Panc1 (cell line): Measurements from ENCODE around the gene THEM5. TPM values are rescaled to one million over a fixed set of nuclear protein-coding genes. Genes with fewer than 3 reads are reported as not detected.
A peak's percentile ranks its signal among the peaks of the same experiment; 100 is the strongest.
"Not testable (repeated sequence)": the region's sequence is repeated elsewhere in the genome, so short reads cannot be mapped to it uniquely, and the experiment has no call there.

Source experiments
- ATAC-seq: fragments of 200-7000 bp; cut with Tn5 transposase; 2 replicates; pipeline ENCODE4 v1.9.1; 2020; ENCODE audit warnings: mild to moderate bottlenecking, moderate library complexity
- Bru-seq: library from RNA; stranded (reverse); fragments of 400-500 nt; gene quantifications from one replicate; lab custom pipeline; 2021; lab: Mats Ljungman, UMichigan
- BruChase-seq, 2 experiments: library from RNA; stranded (reverse); fragments of 400-500 nt; gene quantifications; one replicate each; lab custom pipeline; 2021; lab: Mats Ljungman, UMichigan
- BruUV-seq: library from RNA; stranded (reverse); fragments of 400-500 nt; replicated peaks from 2 replicates; lab custom pipeline; 2021; lab: Mats Ljungman, UMichigan
- CTCF ChIA-PET: fragments of 300-600 bp; sonication (Branson Sonifier 250); formaldehyde crosslinking; loops from one replicate; lab custom pipeline; 2022; ENCODE audit warnings: antibody characterized with exemption; lab: Charles Lee
- POLR2A ChIA-PET: fragments of 300-600 bp; sonication (Branson Sonifier 250); formaldehyde crosslinking; loops from one replicate; lab custom pipeline; 2022; ENCODE audit warnings: antibody characterized with exemption; lab: Charles Lee
- DNase-seq: peaks from one replicate; pipeline ENCODE4 v3.0.0-alpha.2; 2010; ENCODE audit warnings: low read depth, low spot score
- H3K27ac ChIP-seq: 2 replicates; pipeline ENCODE4 v1.5.1; 2011; ENCODE audit warnings: mild to moderate bottlenecking, low read length, inconsistent platforms
- H3K27me3 ChIP-seq: fragments of 200-500 bp; sonication (Bioruptor generic); 2 replicates; pipeline ENCODE4 v1.6.0; 2014; ENCODE audit warnings: low read length, inconsistent platforms; ENCODE audit not compliant: control insufficient read depth, insufficient read depth
- H3K36me3 ChIP-seq: fragments of 200-500 bp; sonication (Bioruptor generic); 2 replicates; pipeline ENCODE4 v1.5.1; 2014; ENCODE audit warnings: inconsistent platforms, mild to moderate bottlenecking, low read length, moderate library complexity; ENCODE audit not compliant: control insufficient read depth, insufficient read depth
- H3K4me1 ChIP-seq: 2 replicates; pipeline ENCODE4 v1.5.1; 2011; ENCODE audit warnings: inconsistent platforms, mild to moderate bottlenecking, low read length, moderate library complexity; ENCODE audit not compliant: control insufficient read depth, insufficient read depth
- H3K4me3 ChIP-seq, 2 experiments: 2 replicates each; pipeline ENCODE4 v1.5.1; 2011 to 2012; ENCODE audit warnings: low read depth in 2 of 2, low read length in 2 of 2, mild to moderate bottlenecking in 2 of 2, inconsistent platforms in 1 of 2, moderate library complexity in 1 of 2
- H3K9me3 ChIP-seq: fragments of 200-500 bp; sonication (Bioruptor generic); 2 replicates; pipeline ENCODE4 v1.5.1; 2014; ENCODE audit warnings: low read depth, mild to moderate bottlenecking, inconsistent platforms, low read length, moderate library complexity; ENCODE audit not compliant: control insufficient read depth, insufficient read depth
- POLR2AphosphoS5 ChIP-seq: IDR thresholded peaks from 2 replicates; pipeline ENCODE4 v1.6.1; 2012; ENCODE audit warnings: mild to moderate bottlenecking, low read depth, low read length, moderate library complexity
- SIN3A ChIP-seq: IDR thresholded peaks from 2 replicates; pipeline ENCODE4 v1.6.1; 2012; ENCODE audit warnings: low read depth, mild to moderate bottlenecking, low read length, moderate library complexity, borderline replicate concordance; ENCODE audit not compliant: insufficient read depth
- TCF7L2 ChIP-seq: IDR thresholded peaks from 2 replicates; pipeline ENCODE4 v1.6.1; 2011; ENCODE audit warnings: mild to moderate bottlenecking, low read depth, low read length, inconsistent platforms
- in situ Hi-C: cut with HindIII; loops from 2 replicates; pipeline ENCODE4 v1.10.0; 2016; ENCODE audit warnings: low sequenced_read_pairs, low pct_unique_long_range_greater_than_20kb
- intact Hi-C: fragments of 100-400 bp; cut with micrococcal nuclease; formaldehyde crosslinking; loops from one replicate; pipeline ENCODE4 v1.10.0; 2022; ENCODE audit not compliant: unreplicated experiment
- long read RNA-seq: library from polyadenylated mRNA; unstranded; transcript quantifications from one replicate; pipeline ENCODE4 v2.0.0, GENCODE V29; 2021; ENCODE audit not compliant: unreplicated experiment
- polyA plus RNA-seq: library from polyadenylated mRNA; unstranded; fragments of >200 nt; gene quantifications from one replicate; pipeline ENCODE4 v1.2.1, GENCODE V29; 2012; ENCODE audit warnings: missing spikeins; ENCODE audit not compliant: insufficient read length
- total RNA-seq: library from RNA; stranded (reverse); gene quantifications from one replicate; pipeline ENCODE4 v1.2.1, GENCODE V29; 2021; ENCODE audit not compliant: unreplicated experiment
- TF ChIP-seq, protein P1 (sequence below), 2 experiments: IDR thresholded peaks; 2 replicates each; pipeline ENCODE4 v1.6.1; 2011 to 2012; ENCODE audit warnings: low read depth in 2 of 2, control low read depth in 1 of 2, low read length in 1 of 2, mild to moderate bottlenecking in 1 of 2, moderate library complexity in 1 of 2; ENCODE audit not compliant: insufficient read depth in 1 of 2
- TF ChIP-seq, protein P2 (sequence below): fragments of 450-650 bp; IDR thresholded peaks from 2 replicates; pipeline ENCODE4 v1.5.1; 2017; ENCODE audit warnings: mild to moderate bottlenecking

Gene THEM5, protein sequence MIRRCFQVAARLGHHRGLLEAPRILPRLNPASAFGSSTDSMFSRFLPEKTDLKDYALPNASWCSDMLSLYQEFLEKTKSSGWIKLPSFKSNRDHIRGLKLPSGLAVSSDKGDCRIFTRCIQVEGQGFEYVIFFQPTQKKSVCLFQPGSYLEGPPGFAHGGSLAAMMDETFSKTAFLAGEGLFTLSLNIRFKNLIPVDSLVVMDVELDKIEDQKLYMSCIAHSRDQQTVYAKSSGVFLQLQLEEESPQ
- total RNA-seq (not detected), Bru-seq, nascent RNA (percentile 10 among the genes with signal in this experiment), BruChase-seq, experiment 1, labeled RNA remaining after a 2-hour chase (not detected), BruChase-seq, experiment 2, labeled RNA remaining after a 6-hour chase (not detected)
- polyA plus RNA-seq: 0.23 TPM
- long read RNA-seq: 0 reads

DNA sequence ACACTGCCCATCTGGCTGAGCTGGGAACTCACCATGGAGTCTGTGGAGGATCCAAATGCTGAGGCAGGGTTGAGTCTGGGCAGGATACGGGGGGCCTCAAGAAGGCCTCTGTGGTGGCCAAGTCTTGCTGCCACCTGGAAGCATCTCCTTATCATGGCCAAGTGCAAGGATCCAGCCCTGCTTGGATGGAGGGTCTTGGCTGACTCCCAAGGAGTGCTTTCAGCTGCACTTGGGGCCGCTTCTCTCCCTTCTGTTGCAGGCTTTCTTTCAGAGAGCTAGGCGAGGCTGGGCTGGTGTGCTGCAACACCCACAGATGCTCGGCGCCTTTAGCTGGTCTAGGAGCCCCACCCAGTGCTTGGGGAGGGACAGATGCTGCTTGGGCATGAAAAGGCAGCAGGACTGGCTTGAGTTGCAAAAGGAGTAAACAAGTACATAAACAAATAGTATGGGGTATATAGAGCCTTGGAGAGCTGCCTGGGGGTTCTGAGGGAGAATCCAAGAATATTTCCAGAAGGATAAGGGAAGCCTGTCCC, at the start of gene THEM5:
TSS of gene THEM5 (minus strand) at position 302 of the 533 bp plus-strand sequence. CDS start at position 155, 147 bp downstream.
- in situ Hi-C loops (no loop called here), intact Hi-C loops (no loop called here)
- H3K4me1 ChIP-seq: no peaks in the 10 kb centered on the region
- H3K9me3 ChIP-seq: no peaks in the 10 kb centered on the region
- no peak for TF ChIP-seq TCF7L2
- no peak for TF ChIP-seq POLR2AphosphoS5
- no peak for TF ChIP-seq SIN3A
- TF ChIP-seq, protein P1, sequence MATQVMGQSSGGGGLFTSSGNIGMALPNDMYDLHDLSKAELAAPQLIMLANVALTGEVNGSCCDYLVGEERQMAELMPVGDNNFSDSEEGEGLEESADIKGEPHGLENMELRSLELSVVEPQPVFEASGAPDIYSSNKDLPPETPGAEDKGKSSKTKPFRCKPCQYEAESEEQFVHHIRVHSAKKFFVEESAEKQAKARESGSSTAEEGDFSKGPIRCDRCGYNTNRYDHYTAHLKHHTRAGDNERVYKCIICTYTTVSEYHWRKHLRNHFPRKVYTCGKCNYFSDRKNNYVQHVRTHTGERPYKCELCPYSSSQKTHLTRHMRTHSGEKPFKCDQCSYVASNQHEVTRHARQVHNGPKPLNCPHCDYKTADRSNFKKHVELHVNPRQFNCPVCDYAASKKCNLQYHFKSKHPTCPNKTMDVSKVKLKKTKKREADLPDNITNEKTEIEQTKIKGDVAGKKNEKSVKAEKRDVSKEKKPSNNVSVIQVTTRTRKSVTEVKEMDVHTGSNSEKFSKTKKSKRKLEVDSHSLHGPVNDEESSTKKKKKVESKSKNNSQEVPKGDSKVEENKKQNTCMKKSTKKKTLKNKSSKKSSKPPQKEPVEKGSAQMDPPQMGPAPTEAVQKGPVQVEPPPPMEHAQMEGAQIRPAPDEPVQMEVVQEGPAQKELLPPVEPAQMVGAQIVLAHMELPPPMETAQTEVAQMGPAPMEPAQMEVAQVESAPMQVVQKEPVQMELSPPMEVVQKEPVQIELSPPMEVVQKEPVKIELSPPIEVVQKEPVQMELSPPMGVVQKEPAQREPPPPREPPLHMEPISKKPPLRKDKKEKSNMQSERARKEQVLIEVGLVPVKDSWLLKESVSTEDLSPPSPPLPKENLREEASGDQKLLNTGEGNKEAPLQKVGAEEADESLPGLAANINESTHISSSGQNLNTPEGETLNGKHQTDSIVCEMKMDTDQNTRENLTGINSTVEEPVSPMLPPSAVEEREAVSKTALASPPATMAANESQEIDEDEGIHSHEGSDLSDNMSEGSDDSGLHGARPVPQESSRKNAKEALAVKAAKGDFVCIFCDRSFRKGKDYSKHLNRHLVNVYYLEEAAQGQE (IDR thresholded peaks at IDR 0.05; ENCODE audit: insufficient read depth in 1 of 2, low read depth in 2 of 2, low read length in 1 of 2): no peak
- TF ChIP-seq, protein P2, sequence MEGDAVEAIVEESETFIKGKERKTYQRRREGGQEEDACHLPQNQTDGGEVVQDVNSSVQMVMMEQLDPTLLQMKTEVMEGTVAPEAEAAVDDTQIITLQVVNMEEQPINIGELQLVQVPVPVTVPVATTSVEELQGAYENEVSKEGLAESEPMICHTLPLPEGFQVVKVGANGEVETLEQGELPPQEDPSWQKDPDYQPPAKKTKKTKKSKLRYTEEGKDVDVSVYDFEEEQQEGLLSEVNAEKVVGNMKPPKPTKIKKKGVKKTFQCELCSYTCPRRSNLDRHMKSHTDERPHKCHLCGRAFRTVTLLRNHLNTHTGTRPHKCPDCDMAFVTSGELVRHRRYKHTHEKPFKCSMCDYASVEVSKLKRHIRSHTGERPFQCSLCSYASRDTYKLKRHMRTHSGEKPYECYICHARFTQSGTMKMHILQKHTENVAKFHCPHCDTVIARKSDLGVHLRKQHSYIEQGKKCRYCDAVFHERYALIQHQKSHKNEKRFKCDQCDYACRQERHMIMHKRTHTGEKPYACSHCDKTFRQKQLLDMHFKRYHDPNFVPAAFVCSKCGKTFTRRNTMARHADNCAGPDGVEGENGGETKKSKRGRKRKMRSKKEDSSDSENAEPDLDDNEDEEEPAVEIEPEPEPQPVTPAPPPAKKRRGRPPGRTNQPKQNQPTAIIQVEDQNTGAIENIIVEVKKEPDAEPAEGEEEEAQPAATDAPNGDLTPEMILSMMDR: no peak
- CTCF ChIA-PET: no interaction called here
- BruUV-seq: no TSS peak
- DNase-seq (no peak), ATAC-seq (peak; percentile 65; the same call in 1 of the 2 replicates)
- no peaks in the 10 kb centered on the region for H3K36me3 ChIP-seq
- no peak within 1 kb of the TSS for H3K4me3 ChIP-seq
- H3K27ac ChIP-seq: no peak within 1 kb of the TSS
- POLR2A ChIA-PET: no interaction called here
- no peaks in the 10 kb centered on the region for H3K27me3 ChIP-seq

DNA sequence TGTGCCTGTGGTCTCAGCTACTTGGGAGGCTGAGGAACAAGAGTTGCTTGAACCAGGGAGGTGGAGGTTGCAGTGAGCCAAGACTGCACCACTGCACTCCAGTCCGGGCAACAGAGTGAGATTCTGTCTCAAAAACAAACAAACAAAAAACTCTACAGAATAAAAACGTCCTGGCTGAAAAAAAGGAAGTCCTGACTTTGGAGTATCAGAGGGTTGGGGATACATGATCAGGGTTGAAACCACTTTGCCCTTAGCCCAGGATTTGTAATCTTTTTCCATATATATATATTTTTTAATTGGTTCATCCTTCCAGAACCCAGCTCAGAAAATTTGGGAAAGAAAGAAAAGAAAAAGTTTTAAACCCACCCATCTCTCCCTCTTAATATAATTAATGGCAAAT, 49.3 kb upstream of the THEM5 start:
- H3K9me3 ChIP-seq: peaks cover 14% of the 10 kb centered on the region; the same call in 1 of the 2 replicates
- ChIA-PET CTCF (no interaction called here), POLR2A (no interaction called here)
- intact Hi-C loops: no loop called here
- no peaks in the 10 kb centered on the region for H3K36me3 ChIP-seq
- no peak overlapping the region for H3K4me3 ChIP-seq
- TF ChIP-seq POLR2AphosphoS5 (no peak), TCF7L2 (no peak), SIN3A (no peak)
- TF ChIP-seq, protein P1 (IDR thresholded peaks at IDR 0.05; ENCODE audit: insufficient read depth in 1 of 2, low read depth in 2 of 2, low read length in 1 of 2): no peak
- TF ChIP-seq, protein P2: no peak
- no peak overlapping the region for H3K27ac ChIP-seq
- BruUV-seq: no TSS peak
- ATAC-seq (no peak), DNase-seq (no peak)
- H3K4me1 ChIP-seq: peaks cover 8% of the 10 kb centered on the region
- no peaks in the 10 kb centered on the region for H3K27me3 ChIP-seq
- in situ Hi-C loops: no loop called here

DNA sequence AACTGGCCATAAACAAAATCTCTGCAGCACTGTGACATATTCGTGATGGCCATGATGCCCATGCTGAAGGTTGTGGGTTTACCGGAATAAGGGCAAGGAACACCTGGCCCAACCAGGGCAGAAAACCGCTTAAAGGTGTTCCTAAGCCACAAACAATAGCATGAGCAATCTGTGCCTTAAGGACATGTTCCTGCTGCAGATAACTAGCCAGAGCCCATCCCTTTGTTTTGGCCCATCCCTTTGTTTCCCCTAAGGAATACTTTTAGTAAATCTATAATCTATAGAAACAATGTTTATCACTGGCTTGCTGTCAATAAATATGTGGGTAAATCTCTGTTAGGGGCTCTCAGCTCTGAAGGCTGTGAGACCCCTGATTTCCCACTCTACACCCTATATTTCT, 47.3 kb upstream of the THEM5 start:
- CTCF ChIA-PET, POLR2A ChIA-PET, intact Hi-C loops, H3K4me3 ChIP-seq, H3K27ac ChIP-seq, H3K27me3 ChIP-seq, in situ Hi-C loops, H3K9me3 ChIP-seq, DNase-seq, ATAC-seq, H3K36me3 ChIP-seq, BruUV-seq: not testable (repeated sequence)
- peaks cover 10% of the 10 kb centered on the region for H3K4me1 ChIP-seq
